BJ (cell line): ENCODE data around the gene CLK2. TPM values are rescaled to one million over a fixed set of nuclear protein-coding genes. Genes with fewer than 3 reads are reported as not detected.
A peak's percentile ranks its signal among the peaks of the same experiment; 100 is the strongest.

Experiments
- CTCF ChIA-PET: fragments of 350-600 bp; formaldehyde crosslinking; extraction: SDS; loops from one replicate; lab custom pipeline; 2021; ENCODE audit warnings: antibody characterized with exemption, inconsistent platforms; lab: Yijun Ruan, JAX
- POLR2A ChIA-PET: fragments of 300-600 bp; sonication (Branson Sonifier 250); formaldehyde crosslinking; extraction: SDS; loops from one replicate; lab custom pipeline; 2021; ENCODE audit warnings: antibody characterized with exemption; lab: Charles Lee
- DNase-seq: peaks from one replicate; pipeline ENCODE4 v3.0.0-alpha.2; 2011; ENCODE audit warnings: low read depth
- H3K27me3 ChIP-seq: 2 replicates; pipeline ENCODE4 v1.6.0; 2011; ENCODE audit warnings: low read length; ENCODE audit not compliant: control insufficient read depth, insufficient read depth
- H3K36me3 ChIP-seq: 2 replicates; pipeline ENCODE4 v1.5.1; 2011; ENCODE audit warnings: low read length; ENCODE audit not compliant: control insufficient read depth, insufficient read depth
- H3K4me3 ChIP-seq: 2 replicates; pipeline ENCODE4 v1.5.1; 2011; ENCODE audit warnings: low read depth, mild to moderate bottlenecking, control low read depth, low read length
- polyA plus RNA-seq: library from polyadenylated mRNA; depleted of rRNA; stranded (reverse); fragments of >200 nt; gene quantifications from 2 replicates; pipeline ENCODE4 v1.2.3, GENCODE V29; 2011
- TF ChIP-seq, protein P1 (sequence below): IDR thresholded peaks from 2 replicates; pipeline ENCODE4 v1.5.1; 2011; ENCODE audit warnings: low read depth, mild to moderate bottlenecking, control low read depth, inconsistent platforms, low read length, moderate library complexity; ENCODE audit not compliant: insufficient read depth

CLK2 gene
- polyA plus RNA-seq, 1 experiment, result 57.4 TPM

- TF ChIP-seq, protein P1, sequence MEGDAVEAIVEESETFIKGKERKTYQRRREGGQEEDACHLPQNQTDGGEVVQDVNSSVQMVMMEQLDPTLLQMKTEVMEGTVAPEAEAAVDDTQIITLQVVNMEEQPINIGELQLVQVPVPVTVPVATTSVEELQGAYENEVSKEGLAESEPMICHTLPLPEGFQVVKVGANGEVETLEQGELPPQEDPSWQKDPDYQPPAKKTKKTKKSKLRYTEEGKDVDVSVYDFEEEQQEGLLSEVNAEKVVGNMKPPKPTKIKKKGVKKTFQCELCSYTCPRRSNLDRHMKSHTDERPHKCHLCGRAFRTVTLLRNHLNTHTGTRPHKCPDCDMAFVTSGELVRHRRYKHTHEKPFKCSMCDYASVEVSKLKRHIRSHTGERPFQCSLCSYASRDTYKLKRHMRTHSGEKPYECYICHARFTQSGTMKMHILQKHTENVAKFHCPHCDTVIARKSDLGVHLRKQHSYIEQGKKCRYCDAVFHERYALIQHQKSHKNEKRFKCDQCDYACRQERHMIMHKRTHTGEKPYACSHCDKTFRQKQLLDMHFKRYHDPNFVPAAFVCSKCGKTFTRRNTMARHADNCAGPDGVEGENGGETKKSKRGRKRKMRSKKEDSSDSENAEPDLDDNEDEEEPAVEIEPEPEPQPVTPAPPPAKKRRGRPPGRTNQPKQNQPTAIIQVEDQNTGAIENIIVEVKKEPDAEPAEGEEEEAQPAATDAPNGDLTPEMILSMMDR, result no peak
- no peak for DNase-seq
- ChIA-PET CTCF (interaction anchor here (1.0 kb wide), 1 partner anchor 60 kb away, joined by 3 read pairs; no protein-coding TSS in a partner anchor), POLR2A (no interaction called here)
- Histone ChIP-seq H3K4me3 (peak overlapping the region; percentile 86), H3K36me3 (peaks cover 11% of the 10 kb centered on the region), H3K27me3 (no peaks in the 10 kb centered on the region)
These were observed 19.0 kb downstream of the CLK2 start for GRCh38 chr1:155254228-155254713.

DNA sequence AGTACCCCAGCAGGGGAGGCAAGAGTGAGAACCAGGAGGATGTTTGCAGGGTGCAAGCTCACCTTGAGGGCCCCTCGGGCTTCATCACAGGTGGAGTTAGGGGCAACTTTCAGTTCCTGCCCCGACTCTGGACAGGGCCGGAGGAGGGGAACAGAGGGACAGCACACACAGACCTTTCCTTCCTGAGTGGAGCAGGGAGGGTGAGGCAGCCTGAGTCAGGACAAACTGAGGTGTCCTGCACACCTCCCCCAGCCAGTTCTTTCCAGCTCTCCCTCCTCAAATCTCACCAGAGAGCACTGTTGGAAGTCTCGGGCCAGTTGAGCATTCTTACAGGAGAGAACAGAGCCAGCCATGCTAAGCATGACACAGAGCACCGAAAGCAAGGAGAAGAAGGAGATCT is 19.5 kb downstream of the CLK2 start:
- ChIA-PET CTCF (interaction anchor here (1.0 kb wide), 1 partner anchor 60 kb away, joined by 3 read pairs; no protein-coding TSS in a partner anchor), POLR2A (no interaction called here)
- no peaks in the 10 kb centered on the region for H3K27me3 ChIP-seq
- DNase-seq, result no peak
- TF ChIP-seq, protein P1, result no peak
- H3K36me3 ChIP-seq, result peaks cover 11% of the 10 kb centered on the region
- H3K4me3 ChIP-seq, result peak overlapping the region; percentile 86

DNA sequence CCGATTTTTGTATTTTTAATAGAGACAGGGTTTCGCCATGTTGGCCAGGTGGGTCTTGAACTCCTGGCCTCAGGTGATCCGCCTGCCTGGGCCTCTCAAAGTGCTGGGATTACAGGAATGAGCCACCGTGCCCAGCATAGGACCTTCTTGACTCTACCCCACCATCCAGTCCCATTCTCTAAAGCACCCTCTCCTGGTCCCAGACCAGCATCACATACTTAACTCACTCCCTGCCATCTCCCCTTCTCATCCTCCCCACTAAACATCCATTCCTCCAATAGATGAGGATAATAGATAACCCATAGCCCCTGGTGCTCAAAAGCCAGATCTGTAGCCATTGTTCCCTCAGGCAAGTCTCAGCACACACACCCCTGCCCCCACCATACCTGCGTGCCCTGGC is 20.1 kb downstream of the CLK2 start:
- CTCF ChIA-PET, result interaction anchor here (0.6 to 3.3 kb wide), 4 partner anchors 46 to 338 kb away, joined by 3 to 54 read pairs (median 18); partner anchors contain the start of gene THBS3
- TF ChIP-seq, protein P1, result peak; percentile 10; the same call in 1 of the 2 replicates
- peak overlapping the region; percentile 86; the same call in 1 of the 2 replicates for H3K4me3 ChIP-seq
- H3K27me3 ChIP-seq, result no peaks in the 10 kb centered on the region
- POLR2A ChIA-PET, result no interaction called here
- no peak for DNase-seq
- H3K36me3 ChIP-seq, result peaks cover 12% of the 10 kb centered on the region

DNA sequence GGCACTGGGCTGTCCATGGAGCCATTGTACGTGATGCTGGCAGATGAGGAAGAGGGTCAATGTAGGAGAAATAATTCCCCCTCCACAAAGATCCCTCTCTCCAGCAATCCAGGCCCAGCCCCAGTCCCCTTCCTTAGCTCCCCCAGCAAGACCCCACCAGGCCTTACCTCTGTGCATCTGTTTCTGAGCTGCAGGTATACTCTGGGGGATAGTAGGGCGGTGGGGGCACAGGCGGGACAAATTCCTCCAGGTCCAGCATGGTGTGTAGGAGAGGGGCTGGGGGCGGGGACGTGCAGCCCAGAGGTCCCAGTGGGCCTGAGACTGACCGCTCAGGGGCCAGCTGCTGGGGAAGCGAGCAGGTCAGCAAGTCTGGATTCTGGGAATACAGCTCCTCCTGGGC is 21.7 kb downstream of the CLK2 start:
- Histone ChIP-seq H3K4me3 (no peak overlapping the region), H3K36me3 (peaks cover 18% of the 10 kb centered on the region), H3K27me3 (no peaks in the 10 kb centered on the region)
- TF ChIP-seq, protein P1, result no peak
- no peak for DNase-seq
- ChIA-PET POLR2A (no interaction called here), CTCF (interaction anchor here (0.7 to 5.0 kb wide), 35 partner anchors 9 to 478 kb away, joined by 3 to 54 read pairs (median 9); partner anchors contain the start of genes CLK2, FDPS, KRTCAP2 and MTX1)

DNA sequence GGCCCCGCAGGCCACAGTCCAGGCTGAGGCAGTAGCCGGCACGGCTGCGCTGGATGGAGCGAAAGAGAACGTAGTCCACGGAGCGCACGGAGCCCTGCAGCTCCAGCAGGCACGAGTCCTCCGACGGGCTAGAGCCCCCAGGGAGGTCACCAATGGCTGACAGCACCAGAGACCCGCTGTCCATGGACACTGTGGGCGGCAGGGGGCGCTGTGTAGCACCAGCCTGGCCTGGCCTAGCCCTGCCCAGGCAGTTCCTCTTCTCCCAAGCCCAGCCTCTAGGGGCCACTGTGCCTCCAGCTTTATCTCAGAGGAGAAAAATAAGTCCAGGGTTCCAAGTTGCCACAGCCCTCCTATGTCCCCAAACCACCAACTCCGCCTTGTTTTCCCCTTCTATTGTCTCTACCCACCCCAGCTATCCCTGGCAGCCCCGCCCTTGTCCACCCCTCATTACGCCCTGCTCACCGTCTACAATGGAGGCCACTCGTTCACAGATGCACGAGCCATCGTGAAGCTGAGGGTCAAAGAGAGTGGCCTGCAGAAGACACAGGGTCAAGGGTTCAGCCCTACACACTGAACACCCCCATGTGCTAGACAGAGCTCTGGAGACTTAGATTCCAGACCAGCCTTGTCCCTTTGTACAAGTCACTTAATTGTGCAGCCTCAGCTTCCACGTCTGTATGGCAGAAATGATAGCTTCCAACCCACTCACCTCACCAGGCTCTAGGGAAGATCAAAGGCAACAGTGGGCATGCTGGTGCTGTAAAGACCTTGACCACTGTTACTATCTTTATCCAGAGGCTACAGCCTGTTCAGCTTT is 22.5 kb downstream of the CLK2 start:
- H3K36me3 ChIP-seq, result peaks cover 17% of the 10 kb centered on the region
- ChIA-PET CTCF (interaction anchor here (0.6 to 5.0 kb wide), 57 partner anchors 10 to 479 kb away, joined by 3 to 54 read pairs (median 5); partner anchors contain the start of genes CLK2, FDPS, KRTCAP2 and MTX1), POLR2A (interaction anchor here (0.6 kb wide), 1 partner anchor 22 kb away, joined by 3 read pairs; the partner anchor contains the start of gene CLK2)
- no peaks in the 10 kb centered on the region for H3K27me3 ChIP-seq
- TF ChIP-seq, protein P1, result peak; percentile 100
- no peak overlapping the region for H3K4me3 ChIP-seq
- DNase-seq, result no peak
